Lung microvascular endothelial cell (primary cell): ENCODE results near the gene RAE1. TPM values are rescaled to one million over a fixed set of nuclear protein-coding genes. Genes with fewer than 3 reads are reported as not detected.
"Not testable (repeated sequence)": the region's sequence is repeated elsewhere in the genome, so short reads cannot be mapped to it uniquely, and the experiment has no call there.

ENCODE experiments used
- DNase-seq, 2 donors: peaks; one replicate each; pipeline versions ENCODE4 v3.0.0 to v3.0.0-alpha.2; 2010; ENCODE audit warnings: low read depth in 2 of 2
- total RNA-seq: library from RNA; depleted of rRNA; stranded (reverse); fragments of >200 nt; gene quantifications from 2 replicates; pipeline ENCODE4 v1.2.1, GENCODE V29; 2014

Gene RAE1
- total RNA-seq, 1 donor from 2014 or later: 16.7 TPM

DNA sequence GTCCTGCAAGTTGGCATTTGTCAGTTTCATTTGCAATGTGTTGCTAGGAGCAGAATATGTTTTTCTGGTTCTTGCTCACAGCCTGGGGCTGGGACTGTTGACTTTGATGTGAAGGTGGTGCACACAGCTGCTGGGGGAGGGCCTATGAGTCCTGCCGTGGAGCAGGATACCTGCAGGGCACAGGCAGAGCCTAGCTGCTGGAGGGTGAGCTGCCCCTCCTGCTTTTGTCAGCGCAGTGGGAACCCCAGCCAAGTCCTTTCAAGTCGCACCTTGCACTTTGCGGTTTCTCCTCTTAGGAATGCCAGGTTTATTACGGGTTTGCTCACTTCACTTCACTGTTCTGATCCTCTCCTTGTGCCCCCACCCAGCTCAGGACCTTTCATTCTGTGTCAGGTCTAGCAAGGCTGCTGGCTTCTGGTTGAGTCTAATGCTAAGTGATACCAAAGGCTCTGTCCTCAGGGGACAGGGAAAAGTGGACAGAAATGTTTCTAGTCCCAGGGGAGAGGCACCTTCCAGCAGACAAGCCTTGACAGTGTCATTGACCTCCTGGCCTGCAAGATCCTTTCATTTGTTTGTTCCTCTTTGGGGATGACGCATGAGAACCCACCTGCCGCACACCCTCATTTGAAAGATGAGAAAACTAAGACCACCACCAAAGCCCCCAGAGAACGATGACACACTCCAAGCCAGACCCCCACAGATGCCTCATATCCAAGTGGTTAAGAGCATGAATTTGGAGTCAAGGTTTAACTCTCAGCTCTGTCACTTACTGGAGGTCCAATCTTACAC, 24.2 kb upstream of the RAE1 start:
- no peak for DNase-seq

DNA sequence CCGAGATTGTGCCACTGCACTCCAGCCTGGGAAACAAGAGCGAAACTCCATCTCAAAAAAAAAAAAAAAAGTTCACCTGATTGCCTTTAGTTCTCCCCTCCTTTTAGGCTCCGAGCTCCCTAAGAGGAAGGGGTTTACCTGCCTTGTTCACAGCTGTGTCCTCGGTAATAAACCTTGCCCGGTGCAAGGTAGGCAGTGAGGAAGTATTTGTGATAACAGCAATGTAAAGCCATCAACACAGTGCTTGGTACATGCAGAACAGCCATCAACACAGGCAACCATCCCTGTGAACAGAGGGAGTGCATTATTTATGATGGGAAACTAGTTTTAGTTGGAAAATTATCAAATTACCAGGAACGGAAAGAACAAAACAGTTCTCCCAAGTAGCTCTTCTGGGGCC, 23.2 kb upstream of the RAE1 start:
- DNase-seq: no peak

DNA sequence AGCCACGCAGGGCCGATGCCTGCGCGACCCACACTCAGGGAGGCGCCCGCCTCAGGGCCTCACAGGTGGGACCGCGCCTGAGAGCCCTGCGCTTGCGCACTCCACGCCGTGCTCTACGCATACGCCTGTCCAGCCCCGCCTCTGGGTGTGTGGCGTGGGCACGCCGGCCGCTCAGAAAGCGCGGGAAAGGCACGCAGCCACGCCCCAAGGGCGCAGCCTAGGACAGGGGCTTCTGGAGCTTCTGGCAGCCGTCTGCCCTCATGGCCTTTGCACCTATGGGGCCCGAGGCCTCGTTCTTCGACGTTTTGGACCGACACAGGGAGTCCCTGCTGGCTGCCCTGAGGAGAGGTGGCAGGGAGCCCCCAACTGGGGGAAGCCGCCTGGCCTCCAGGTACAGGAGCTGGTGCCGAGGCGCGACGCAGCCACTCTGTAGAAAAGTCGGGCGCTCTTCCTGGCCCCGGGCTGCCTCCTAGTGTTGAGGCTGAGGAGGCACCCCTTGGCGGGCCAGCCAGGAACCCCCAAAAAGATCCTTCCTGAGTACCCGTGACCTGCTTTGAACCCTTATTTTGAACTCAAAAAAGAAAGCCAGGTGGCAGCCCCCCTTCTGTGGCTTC, 21.3 kb upstream of the RAE1 start, which contains the start of gene SPO11:
TSS of gene SPO11 (plus strand) at position 196 of the 614 bp plus-strand sequence. CDS start at position 261, 65 bp downstream.
- DNase-seq: no peak

DNA sequence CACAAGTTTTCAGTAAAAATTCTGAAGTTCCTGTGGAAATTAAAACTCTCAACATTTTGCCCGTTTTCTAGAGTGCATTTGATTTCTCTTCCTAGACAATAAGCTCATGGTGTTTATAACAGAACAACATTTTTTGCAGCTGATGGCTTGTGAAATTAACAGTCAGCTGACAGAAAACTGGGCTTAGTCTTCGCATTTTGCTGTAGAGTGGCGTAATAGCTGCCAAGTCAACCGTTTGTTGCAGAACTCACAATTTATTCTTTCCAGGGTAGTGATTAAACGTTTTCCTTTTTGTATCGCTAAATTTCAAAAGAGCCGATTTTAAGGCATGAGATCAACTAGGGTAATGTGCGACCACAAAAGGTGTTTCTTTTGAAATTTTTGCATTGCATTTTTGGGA, 20.1 kb upstream of the RAE1 start:
- no peak for DNase-seq

DNA sequence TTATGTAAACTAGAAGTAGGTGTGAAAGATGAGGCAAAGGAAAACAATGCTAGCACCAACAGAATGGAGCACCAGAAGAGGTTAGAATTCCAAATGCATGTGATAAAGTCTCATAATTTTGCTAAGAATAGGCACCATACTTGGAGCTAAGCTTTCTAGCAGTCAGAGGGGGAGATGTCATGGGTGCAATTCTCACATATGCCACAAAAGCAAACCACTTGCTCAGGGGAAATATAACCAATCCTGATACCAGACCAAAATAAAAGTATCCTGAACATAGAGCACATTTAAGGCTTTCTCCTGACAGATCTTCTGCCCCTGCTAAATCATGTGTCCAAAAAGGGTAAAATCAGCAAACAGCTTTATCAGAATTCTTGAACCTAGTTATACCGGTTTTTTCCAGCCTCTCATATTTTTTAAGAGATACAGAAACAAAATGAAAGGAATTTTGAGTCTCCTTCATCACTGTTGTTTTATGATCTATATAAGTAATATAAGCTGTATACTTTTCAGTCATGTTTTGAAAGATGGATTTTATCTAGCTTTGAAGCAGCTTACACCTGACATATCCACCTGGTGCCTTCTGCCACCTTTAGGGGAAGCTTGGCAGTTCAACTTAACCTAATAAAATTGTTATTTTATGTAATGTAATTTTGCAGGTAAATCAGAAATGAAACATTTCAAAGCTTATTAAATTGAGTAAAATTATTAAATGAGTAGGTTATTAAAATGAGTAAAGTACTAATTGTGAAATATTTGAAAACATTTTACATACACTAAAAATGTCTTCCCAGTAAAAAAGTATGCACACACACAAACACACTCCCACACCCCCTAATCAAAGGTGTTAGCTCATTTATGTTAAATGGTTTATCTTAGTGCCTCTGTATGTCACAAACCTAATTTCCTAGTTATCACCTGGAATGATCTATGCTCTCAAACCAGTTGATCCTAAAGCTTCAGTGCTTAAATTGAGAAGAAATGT, 18.7 kb upstream of the RAE1 start:
- no peak for DNase-seq

DNA sequence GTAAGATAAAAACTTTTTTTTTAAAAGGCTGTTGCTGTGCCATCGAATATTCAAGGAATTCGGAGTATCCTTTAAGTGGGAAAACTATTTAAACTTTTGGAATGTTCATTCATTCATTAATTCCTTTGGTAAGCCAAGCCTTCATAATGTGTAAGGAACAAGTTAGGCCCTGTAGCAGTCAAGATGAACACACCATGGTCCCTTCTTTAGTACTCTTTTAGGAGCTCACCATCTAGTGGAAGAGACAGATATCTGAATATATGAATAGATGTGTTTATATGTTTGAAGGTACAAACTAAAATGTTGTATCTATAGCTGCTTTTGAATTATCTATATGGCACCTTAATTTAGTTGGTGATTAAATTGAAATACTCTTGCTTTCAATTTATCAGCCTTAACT, 15.7 kb upstream of the RAE1 start:
- DNase-seq: no peak

DNA sequence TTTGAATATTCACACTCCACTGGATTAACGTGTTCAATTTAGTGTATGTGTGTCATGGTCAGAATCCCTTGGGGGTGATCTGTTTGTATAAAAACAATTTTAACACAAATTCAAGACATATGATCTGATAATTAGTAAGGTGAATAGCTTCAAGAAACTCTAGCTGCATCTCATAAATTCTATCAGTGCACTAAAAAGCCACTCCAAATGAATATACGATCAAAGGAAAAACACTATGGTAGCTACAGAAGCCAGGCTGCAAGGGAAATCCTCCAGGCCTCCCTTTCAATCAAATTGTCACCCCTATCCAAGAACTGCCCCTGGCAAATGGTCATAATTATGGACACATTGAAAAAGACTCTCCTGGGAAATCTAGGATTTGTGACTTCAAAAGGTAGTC, 9.4 kb upstream of the RAE1 start:
- no peak for DNase-seq

DNA sequence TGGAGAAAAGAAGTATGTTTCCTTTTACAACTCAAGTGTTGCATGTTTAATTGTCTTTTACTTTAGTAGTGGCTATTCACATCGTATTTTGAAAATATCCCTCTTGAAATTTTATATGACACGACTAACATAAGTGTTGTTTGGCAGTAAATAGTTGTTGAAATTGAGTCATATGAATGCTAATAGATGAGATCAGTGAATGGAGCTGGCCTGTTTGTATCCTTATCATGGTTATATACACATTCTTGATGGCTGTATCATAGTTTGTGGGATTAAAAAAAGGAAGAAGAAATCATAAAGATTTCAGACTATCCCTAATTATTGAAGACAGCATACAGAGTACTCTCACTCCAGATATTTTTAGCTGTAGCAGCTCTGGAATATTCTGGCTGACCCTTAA, 8.2 kb upstream of the RAE1 start:
- DNase-seq: no peak

DNA sequence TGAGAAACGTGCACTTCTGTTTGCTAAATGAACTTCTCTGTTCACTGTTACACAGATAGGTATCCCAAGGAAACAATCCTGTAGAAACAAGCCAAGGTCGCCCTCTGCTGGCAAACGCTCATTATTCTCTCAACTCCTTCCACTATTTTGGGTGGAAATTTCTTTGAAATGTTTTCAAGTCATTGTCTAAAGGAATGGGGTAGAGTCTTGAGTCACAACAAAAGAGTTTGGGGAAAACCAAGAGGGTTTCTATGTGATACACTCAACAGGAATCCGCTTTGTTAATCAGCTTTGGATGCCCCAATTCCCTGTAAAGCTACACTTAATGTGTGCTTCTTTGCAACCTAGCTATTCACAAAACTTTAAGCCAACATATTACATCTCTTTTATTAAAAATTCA, 4.6 kb upstream of the RAE1 start:
- peak; percentile 63 to 73 for DNase-seq

DNA sequence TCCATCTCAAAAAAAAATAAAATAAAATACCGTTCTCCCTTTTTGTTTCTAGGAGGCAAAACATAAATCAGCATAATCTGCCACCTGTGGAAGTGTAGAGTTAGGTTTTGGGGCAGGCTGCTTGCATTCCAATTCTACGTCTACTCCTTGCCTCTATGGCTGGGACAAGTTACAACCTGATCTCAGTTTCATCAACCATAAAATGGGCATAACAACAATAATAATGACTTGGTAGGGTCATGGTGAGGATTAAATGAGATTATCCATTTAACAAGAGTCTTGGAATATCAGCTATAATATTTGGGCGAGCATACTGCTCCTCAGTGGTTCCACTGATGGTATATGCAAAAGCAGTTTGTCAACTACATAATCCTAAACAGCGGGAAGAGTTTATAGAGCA, 3.7 kb upstream of the RAE1 start:
- no peak for DNase-seq

DNA sequence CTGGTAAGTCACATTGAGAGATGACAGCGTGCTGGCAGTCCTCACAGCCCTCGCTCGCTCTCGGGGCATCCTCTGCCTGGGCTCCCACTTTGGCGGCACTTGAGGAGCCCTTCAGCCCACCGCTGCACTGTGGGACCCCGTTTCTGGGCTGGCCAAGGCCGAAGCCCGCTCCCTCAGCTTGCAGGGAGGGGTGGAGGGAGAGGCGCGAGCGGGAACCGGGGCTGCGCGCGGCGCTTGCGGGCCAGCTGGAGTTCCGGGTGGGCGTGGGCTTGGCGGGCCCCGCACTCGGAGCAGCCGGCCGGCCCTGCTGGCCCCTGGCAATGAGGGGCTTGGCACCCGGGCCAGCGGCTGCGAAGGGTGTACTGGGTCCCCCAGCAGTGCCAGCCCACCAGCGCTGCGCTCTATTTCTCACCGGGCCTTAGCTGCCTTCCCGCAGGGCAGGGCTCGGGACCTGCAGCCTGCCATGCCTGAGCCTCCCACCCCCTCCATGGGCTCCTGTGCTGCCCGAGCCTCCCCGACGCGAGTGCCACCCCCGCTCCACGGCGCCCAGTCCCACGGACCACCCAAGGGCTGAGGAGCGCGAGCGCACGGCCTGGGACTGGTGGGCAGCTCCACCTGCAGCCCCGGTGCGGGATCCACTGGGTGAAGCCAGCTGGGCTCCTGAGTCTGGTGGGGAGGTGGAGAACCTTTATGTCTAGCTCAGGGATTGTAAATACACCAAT, 2.7 kb upstream of the RAE1 start:
- DNase-seq: not testable (repeated sequence)

DNA sequence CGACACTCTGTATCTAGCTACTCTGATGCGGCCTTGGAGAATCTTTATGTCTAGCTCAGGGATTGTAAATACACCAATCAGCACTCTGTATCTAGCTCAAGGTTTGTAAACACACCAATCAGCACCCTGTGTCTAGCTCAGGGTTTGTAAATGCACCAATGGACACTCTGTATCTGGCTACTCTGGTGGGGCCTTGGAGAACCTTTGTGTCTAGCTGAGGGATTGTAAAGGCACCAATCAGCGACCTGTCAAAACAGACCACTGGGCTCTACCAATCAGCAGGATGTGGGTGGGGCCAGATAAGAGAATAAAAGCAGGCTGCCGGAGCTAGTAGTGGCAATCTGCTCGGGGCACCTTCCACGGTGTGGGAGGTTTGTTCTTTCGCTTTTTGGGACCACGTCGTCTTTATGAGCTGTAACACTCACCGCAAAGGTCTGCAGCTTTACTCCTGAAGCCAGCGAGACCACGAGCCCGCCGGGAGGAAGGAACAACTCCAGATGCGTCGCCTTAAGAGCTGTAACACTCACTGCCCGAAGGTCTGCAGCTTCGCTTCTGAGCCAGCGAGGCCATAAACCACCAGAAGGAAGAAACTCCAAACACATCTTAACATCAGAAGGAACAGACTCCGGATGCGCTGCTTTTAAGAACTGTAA, 2.0 kb upstream of the RAE1 start:
- DNase-seq: not testable (repeated sequence)

DNA sequence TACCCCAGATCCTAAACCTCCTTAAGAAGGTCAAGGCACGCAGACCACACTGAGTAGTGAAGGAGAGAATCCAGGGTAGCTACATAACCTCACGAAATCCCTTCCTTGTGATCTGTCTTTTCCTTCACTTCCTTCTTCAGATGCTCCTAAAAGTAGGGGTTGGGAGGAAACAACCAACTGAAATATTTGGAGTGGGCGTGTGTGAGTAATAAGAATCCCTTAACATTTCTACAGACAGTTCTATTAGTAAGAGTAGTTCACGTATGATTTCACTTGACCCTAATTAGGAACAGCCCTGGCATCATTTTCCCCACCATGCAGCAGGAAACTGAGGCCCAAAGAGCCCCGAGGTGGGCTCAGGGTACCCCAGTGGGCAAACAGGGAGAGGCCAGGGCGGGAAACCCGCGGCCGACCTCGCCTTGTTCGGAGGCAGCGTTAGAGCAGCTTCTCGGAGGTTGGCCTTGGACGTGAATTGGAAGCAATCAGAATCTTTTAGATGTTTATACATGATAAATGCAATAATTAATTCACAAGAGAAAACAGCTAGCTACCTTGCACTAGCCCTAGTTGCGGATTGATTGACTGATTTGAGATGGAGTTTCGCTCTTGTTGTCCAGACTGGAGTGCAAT, 859 bp upstream of the RAE1 start:
- DNase-seq: no peak

DNA sequence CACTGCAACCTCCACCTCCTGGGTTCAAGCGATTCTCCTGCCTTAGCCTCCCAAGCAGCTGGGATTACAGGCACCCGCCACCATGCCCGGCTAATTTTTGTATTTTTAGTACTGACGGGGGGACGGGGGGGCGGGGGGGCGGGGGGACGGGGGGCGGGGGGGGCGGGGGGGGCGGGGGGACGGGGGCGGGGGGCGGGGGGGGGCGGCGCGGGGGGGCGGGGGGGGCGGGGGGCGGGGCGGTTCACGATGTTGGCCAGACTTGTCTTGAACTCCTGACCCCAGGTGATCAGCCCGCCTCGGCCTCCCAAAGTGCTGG, 371 bp upstream of the RAE1 start:
- DNase-seq: not testable (repeated sequence)

DNA sequence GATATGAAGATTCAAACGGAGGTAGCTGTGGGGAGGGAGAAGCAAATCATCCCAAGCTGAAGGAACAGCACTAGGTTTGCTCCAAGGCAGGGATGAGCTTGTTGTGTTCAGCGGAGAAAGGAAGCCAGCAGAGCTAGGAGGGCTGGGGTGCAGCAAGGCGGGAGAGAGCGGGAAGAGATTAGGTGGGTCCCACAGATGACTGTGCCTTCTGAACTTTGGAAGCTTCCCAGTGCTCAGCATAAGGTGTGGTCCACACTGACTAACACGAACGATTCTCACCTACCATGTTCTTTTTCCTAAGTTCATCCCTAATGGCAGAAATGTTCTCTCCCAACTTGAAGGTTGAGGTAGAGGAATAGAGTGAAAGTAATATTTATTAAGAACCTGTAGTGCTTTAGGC, 1.2 kb downstream of the RAE1 start:
- no peak for DNase-seq

DNA sequence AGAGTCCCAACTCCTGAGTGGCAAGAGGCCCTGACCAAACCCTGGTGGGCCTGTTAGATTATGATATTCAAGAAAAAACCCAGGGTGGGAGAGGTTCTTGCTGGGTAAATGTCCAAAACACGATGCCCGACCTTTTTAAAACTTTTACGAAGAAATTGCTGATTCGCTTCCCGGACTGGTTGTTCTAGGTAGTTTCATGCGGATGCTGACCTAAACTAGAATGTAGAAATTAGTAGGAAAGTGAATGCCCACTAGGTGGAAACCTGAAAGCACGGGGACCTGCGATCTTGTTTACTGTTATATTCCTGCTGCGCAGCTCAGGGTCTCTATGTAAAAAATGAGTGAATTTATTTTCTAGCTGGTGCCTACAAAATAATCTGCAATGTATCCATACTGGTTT, 2.3 kb downstream of the RAE1 start:
- DNase-seq: no peak

DNA sequence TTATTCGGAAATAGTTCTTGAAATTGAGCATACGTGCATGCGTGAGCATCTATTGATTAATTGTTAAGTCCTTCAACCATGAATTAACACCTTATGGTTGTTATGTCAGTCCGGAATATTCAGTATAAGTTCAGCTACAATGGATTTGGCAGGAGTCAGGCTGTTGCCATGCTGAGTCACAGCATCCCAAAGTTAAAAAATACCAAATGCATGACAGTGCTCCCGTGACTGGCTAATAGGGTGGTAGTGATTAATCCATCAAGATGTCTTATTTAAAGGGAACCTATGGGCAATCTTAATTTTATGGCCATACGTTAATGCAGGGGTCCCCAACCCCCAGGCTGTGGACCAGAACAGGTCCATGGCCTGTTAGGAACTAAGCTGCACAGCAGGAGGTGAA, 10.5 kb downstream of the RAE1 start:
- DNase-seq: peak; percentile 12 to 77

DNA sequence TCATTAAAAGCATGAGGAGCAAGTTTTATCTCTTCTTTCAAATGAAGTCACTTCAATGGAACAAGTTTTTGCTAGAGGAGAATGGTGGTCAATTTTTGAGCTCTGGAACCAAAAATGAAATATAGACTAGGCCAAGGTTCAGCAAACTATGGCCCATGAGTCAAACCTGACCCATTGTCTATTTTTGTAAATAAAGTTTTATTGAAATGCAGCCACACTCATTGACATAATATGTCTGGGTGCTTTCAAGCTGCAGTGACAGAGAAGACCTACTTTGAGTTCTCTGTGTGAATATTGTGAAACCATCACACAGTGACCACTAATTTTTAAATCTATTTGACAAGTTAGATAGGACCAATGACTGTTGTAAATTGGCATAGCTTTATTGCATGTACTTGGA, 13.4 kb downstream of the RAE1 start:
- no peak for DNase-seq

DNA sequence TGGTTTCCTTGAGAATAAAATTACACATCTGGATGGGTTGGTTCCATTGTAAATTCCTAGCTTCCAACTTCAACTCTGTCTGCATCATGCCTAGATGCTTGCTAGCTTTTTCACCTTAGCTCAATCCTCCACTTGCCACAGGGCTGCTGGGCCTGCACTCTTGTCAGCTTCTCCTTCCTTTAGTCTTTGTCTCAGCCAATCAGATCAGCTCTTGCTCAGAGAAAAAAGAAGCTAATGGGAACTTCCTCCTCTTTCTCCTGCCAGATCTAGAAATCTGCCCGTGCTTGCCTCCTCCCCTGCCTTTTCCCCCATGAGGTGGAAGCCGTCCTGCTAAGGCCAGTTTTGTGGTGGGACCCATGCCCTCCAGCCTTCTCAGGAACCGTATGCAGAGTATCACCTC, 18.5 kb downstream of the RAE1 start:
- no peak for DNase-seq

DNA sequence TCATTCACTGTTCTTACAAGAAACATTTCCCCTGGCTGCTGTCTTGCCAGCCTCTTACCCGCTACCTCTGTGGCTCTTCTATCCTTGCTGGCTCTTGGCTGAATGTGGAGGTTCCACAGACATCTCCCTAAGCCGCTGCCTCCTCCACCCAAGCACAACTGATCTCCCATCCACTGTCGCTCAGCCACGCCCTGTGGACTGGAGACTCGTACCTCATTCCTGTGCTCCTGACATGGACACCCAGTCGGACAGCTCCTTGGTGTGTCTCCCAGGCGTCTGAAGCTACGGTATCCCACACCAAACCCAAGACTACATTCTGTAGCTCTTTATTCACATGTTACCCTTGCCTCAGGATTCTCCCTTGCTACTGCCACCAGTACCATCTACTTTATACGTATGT, 19.3 kb downstream of the RAE1 start:
- DNase-seq: no peak

DNA sequence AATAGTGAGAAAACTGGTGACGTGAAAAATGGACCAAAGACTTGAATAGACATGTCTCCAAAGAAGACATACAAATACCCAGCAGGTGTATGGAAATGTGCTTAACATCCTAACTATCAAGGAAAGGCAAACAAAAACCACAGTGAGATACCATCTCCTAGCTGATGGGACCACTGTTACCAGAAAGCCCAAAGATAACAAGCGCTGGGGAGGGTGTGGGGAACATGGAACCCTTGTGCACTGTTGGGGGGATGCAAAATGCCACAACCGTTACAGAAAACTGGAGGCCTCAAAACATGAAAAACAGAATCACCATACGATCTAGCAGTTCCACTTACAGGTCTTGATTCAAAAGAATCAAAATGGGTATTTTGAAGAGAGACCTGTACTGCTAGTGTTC, 20.3 kb downstream of the RAE1 start:
- DNase-seq: no peak
